Measurements from ENCODE around the gene ANKRD2.

The ANKRD2 gene

GRCh38 chr10:97590748-97591495 lies 18.3 kb downstream of the ANKRD2 start:
- DNase-seq (ENCODE audit: insufficient read length, low spot score): no peak
- no peak for FAIRE-seq

- DNase-seq (ENCODE audit: insufficient read length, low spot score) (no peak), FAIRE-seq (no peak)
Observed at GRCh38 chr10:97593421-97593820, 20.8 kb downstream of the ANKRD2 start.

GRCh38 chr10:97596101-97597082 lies 23.8 kb downstream of the ANKRD2 start:
- no peak for FAIRE-seq
- no peak for DNase-seq (ENCODE audit: insufficient read length, low spot score)

- no peak for FAIRE-seq
- no peak for DNase-seq (ENCODE audit: insufficient read length, low spot score)
Observed at GRCh38 chr10:97597778-97598177, 25.2 kb downstream of the ANKRD2 start.

- DNase-seq (ENCODE audit: insufficient read length, low spot score) (no peak), FAIRE-seq (no peak)
Observed at GRCh38 chr10:97598407-97599271, 26.1 kb downstream of the ANKRD2 start.

- DNase-seq (ENCODE audit: insufficient read length, low spot score) (no peak), FAIRE-seq (no peak)
Observed at GRCh38 chr10:97599272-97599619, 26.7 kb downstream of the ANKRD2 start.

GRCh38 chr10:97600616-97601015 lies 28.0 kb downstream of the ANKRD2 start:
- no peak for DNase-seq (ENCODE audit: insufficient read length, low spot score)
- FAIRE-seq: no peak

GRCh38 chr10:97601268-97602215 lies 29.0 kb downstream of the ANKRD2 start:
- DNase-seq (ENCODE audit: insufficient read length, low spot score) (no peak), FAIRE-seq (no peak)

GRCh38 chr10:97607095-97607636 lies 34.6 kb downstream of the ANKRD2 start:
- no peak for FAIRE-seq

GRCh38 chr10:97608991-97609561 lies 36.5 kb downstream of the ANKRD2 start:
- no peak for DNase-seq (ENCODE audit: insufficient read length, low spot score)
- no peak for FAIRE-seq

More at GRCh38 chr10:97607095-97607636, 34.6 kb downstream of the ANKRD2 start:
- no peak for DNase-seq (ENCODE audit: insufficient read length, low spot score)

- DNase-seq (ENCODE audit: insufficient read length, low spot score) (no peak), FAIRE-seq (no peak)
Observed at GRCh38 chr10:97611473-97611872, 38.9 kb downstream of the ANKRD2 start.

GRCh38 chr10:97612386-97612785 lies 39.8 kb downstream of the ANKRD2 start:
- DNase-seq (ENCODE audit: insufficient read length, low spot score) (no peak), FAIRE-seq (no peak)

- no peak for FAIRE-seq
- DNase-seq (ENCODE audit: insufficient read length, low spot score): no peak
Observed at GRCh38 chr10:97618285-97618684, 45.7 kb downstream of the ANKRD2 start.

GRCh38 chr10:97618733-97619132 lies 46.2 kb downstream of the ANKRD2 start:
- DNase-seq (ENCODE audit: insufficient read length, low spot score) (no peak), FAIRE-seq (no peak)

- no peak for DNase-seq (ENCODE audit: insufficient read length, low spot score)
- no peak for FAIRE-seq
Observed at GRCh38 chr10:97623277-97623676, 50.7 kb downstream of the ANKRD2 start.

GRCh38 chr10:97627731-97628130 lies 55.2 kb downstream of the ANKRD2 start:
- FAIRE-seq: no peak
- no peak for DNase-seq (ENCODE audit: insufficient read length, low spot score)

- no peak for FAIRE-seq
- DNase-seq (ENCODE audit: insufficient read length, low spot score): no peak
Observed at GRCh38 chr10:97628228-97628627, 55.6 kb downstream of the ANKRD2 start.

- no peak for FAIRE-seq
- DNase-seq (ENCODE audit: insufficient read length, low spot score): no peak
Observed at GRCh38 chr10:97629289-97629688, 56.7 kb downstream of the ANKRD2 start.

- no peak for DNase-seq (ENCODE audit: insufficient read length, low spot score)
- no peak for FAIRE-seq
Observed at GRCh38 chr10:97631098-97631497, 58.5 kb downstream of the ANKRD2 start.
